NB4 (cell line): ENCODE data around the gene RCE1.

Experiments used
- MAX ChIP-seq: IDR thresholded peaks from 2 replicates; pipeline ENCODE4 v1.6.1; 2011; ENCODE audit warnings: low read depth, low read length
- POLR2A ChIP-seq: IDR thresholded peaks from 2 replicates; pipeline ENCODE4 v1.6.1; 2011; ENCODE audit warnings: mild to moderate bottlenecking; ENCODE audit not compliant: insufficient read length; ENCODE audit errors: extremely low read depth
- TF ChIP-seq, protein P1 (sequence below): IDR thresholded peaks from one replicate; pipeline ENCODE4 v1.5.1; 2012; ENCODE audit warnings: low read depth, low read length

DNA sequence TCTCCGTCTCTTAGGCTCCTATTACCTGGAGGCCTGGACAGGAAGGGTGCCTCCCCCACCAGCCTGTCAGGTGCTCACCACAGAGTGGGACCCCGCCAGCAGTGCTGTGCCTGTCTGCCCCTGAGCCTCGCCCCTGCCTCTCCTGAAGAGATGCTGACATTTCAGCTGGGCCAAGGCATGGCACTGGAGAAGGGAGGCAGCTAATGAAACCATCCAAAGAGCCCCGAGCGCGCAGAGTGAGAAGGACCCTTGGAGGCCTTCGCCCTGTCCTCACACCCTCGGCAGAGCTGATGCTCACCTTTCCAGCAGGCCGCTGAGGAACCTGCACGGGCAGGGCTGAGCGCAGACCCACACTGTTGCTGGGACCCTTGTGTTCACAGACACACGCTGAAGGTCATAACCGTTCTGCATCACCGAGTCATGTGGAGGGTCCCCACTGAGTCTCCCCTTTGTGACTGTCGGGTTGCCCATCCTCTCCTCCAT, 11.5 kb downstream of the RCE1 start:
- TF ChIP-seq, protein P1, sequence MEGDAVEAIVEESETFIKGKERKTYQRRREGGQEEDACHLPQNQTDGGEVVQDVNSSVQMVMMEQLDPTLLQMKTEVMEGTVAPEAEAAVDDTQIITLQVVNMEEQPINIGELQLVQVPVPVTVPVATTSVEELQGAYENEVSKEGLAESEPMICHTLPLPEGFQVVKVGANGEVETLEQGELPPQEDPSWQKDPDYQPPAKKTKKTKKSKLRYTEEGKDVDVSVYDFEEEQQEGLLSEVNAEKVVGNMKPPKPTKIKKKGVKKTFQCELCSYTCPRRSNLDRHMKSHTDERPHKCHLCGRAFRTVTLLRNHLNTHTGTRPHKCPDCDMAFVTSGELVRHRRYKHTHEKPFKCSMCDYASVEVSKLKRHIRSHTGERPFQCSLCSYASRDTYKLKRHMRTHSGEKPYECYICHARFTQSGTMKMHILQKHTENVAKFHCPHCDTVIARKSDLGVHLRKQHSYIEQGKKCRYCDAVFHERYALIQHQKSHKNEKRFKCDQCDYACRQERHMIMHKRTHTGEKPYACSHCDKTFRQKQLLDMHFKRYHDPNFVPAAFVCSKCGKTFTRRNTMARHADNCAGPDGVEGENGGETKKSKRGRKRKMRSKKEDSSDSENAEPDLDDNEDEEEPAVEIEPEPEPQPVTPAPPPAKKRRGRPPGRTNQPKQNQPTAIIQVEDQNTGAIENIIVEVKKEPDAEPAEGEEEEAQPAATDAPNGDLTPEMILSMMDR = no peak
- TF ChIP-seq POLR2A (no peak), MAX (no peak)
